ENCODE measurements around the gene CTTNBP2.
"Not testable (repeated sequence)": the region's sequence is repeated elsewhere in the genome, so short reads cannot be mapped to it uniquely, and the experiment has no call there.

Gene CTTNBP2

DNA sequence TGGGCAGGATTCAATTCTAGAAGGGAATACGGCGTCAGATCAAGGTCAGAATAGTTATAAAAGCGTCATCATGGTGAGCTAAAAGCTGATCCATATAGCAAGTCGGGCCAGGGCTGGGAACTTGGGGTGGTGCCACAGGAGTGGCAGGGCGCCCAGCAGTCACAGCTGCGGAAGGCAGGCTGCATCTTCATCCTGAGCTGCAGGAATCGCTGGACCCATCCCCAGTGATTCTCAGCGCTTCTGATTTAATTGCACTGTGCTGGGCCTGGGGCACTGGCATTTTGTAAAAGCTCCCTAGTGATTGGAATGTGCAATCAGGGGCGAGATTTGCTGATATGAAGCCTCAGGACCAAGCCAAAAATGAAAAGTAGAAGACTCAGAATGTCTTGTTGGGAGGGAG, 135.3 kb downstream of the CTTNBP2 start:
- no peak for DNase-seq

DNA sequence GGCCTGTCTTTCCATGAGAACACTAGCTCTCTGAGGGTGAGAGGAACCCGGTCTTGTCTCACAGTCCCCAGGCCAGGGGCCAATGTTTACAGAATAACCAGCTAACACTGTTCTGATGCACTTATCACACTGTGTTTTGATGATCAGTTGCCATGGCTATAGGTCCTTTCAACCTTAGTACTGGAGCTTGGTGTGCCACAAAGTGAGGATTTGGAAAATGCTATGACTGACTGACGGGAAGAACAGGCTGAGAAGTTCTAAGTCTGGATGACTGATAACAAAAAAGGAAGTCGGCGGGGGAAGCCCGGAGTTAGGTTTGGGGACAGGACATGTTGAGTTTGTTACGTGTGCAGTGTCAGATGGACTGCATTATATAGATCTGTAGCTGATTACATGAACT, 141.8 kb downstream of the CTTNBP2 start:
- no peak for DNase-seq

DNA sequence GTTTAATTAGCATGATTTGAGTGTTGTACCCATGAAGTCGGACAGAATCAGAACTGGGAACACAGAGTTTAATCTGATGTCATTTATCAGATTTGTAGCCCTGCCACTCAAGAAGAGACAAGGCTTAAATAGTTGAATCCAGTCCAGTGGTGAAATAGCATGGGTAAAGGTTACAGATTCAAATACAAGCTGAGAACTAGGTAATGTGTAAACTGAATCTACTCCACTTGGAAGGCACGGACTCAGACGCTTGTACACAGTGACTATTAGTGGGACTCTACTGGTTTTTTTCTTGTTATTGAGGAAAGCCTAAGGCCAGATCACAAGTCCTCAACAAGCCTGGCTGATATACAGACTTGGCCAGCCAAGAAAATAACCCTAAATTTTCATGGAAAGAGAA, 142.9 kb downstream of the CTTNBP2 start:
- no peak for DNase-seq

- DNase-seq = no peak
Observed at GRCh38 chr7:117728890-117729624, 144.2 kb downstream of the CTTNBP2 start.

GRCh38 chr7:117724898-117725297, 148.3 kb downstream of the CTTNBP2 start:
- DNase-seq = no peak

GRCh38 chr7:117719377-117719776, 153.9 kb downstream of the CTTNBP2 start:
- no peak for DNase-seq

- DNase-seq = no peak
Observed at GRCh38 chr7:117718116-117718835, 155.0 kb downstream of the CTTNBP2 start.

DNA sequence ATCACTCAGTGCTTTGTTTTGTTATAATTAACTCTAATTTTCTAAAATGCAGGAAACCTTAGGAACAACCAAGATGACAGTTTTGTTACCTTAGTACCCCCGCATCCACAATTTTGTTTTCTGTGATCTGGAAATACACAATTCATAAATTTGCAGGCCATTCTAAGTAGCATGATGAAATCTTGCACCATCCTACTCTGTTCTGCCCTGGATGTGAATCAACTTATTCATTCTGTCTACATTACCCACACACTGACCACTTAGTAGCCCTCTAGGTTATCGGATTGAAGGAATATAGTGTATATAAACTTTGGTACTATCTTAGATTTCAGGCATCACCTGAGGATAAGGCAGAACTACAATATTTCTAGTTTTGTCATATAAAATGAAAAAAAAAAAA, 155.9 kb downstream of the CTTNBP2 start:
- no peak for DNase-seq

- no peak for DNase-seq
Observed at GRCh38 chr7:117716707-117717299, 156.4 kb downstream of the CTTNBP2 start.

DNA sequence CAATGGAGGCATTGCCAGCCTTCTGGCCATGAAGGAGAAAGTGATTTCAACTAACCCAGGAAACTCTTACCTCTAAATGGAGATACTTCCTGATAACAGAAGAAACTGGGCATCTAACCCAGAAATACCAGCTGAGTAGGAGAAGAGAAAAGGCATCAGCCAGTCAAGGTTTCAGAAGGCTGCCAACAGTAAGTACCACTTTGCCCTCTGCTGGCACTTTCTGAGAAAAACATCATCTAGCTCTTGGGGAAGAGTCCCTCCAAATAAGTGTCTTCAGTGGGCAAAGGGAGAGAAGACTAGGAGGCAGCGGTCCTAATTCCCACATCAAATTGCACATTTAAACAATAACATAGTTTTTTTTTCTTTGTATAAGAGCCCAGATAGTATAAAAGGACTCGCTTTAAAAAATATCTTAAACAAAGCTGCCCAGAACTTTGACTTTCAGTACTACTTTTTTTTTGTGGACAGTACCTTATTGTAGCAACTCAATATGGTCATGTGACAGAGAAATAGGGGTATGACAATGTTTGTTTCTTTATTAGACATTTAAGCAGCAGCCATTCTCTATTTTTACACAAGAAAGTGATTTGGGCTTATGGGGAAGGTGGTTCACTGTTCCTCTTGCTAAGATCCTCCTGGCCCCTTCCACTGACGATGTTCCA, 157.3 kb downstream of the CTTNBP2 start:
- peak; percentile 67 for DNase-seq

DNA sequence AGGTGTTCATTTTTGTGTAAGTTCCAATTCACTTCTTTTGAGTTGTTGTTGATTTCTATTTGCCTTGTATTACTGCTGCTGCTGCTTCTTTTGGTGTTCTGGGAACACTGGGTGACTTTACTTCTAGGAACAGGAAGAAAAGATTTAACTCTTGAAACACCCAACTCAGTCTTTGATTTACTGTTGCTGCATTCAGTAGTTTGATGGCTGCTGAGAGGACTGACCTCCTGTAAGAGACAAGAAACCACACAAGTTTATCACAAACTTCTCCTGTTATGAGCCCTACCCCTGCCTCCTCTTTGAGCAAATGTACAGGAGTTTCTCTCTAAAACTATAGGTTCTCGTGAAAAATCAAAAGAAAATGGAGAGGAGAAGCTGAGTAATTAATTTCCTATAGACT, 161.7 kb downstream of the CTTNBP2 start:
- DNase-seq = no peak

DNA sequence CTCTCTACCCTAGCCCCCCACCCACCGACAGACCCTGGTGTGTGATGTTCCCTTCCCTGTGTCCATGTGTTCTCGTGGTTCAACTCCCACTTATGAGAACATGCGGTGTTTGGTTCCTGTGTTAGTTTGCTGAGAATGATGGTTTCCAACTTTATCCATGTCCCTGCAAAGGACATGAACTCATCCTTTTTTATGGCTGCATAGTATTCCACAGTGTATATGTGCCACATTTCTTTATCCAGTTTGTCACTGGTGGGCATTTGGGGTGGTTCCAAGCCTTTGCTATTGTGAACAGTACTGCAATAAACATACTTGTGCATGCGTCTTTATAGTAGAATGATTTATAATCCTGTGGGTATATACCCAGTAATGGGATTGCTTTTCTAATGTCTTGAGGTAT, 165.1 kb downstream of the CTTNBP2 start:
- not testable (repeated sequence) for DNase-seq

DNA sequence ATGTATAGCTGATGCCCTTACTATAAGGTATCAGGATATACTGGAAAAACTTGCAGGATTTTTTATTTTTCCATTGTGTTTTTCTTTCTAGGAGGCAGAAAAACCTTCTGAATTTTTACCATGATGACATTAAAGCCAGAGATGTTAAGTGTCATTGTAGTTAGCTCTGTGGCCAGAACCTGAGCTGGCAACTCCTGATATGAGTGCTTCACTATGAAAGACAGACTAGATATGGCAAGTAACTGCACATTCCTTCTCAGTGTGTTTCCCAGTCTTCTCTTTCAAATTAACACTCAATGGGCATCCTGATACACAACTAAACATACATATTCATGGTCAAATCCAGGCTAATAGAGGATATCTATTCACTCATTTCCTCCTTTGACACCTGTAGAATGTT, 166.2 kb downstream of the CTTNBP2 start:
- no peak for DNase-seq

- no peak for DNase-seq
Observed at GRCh38 chr7:117706210-117706609, 167.0 kb downstream of the CTTNBP2 start.

- DNase-seq = no peak
Observed at GRCh38 chr7:117705630-117706029, 167.6 kb downstream of the CTTNBP2 start.

GRCh38 chr7:117704063-117704462, 169.2 kb downstream of the CTTNBP2 start:
- DNase-seq = no peak

GRCh38 chr7:117698018-117698417, 175.2 kb downstream of the CTTNBP2 start:
- DNase-seq = no peak

GRCh38 chr7:117692338-117692737, 180.9 kb downstream of the CTTNBP2 start:
- DNase-seq = no peak

GRCh38 chr7:117690147-117690546, 183.1 kb downstream of the CTTNBP2 start:
- no peak for DNase-seq

GRCh38 chr7:117689406-117689805, 183.8 kb downstream of the CTTNBP2 start:
- no peak for DNase-seq

GRCh38 chr7:117688126-117688525, 185.1 kb downstream of the CTTNBP2 start:
- no peak for DNase-seq

DNA sequence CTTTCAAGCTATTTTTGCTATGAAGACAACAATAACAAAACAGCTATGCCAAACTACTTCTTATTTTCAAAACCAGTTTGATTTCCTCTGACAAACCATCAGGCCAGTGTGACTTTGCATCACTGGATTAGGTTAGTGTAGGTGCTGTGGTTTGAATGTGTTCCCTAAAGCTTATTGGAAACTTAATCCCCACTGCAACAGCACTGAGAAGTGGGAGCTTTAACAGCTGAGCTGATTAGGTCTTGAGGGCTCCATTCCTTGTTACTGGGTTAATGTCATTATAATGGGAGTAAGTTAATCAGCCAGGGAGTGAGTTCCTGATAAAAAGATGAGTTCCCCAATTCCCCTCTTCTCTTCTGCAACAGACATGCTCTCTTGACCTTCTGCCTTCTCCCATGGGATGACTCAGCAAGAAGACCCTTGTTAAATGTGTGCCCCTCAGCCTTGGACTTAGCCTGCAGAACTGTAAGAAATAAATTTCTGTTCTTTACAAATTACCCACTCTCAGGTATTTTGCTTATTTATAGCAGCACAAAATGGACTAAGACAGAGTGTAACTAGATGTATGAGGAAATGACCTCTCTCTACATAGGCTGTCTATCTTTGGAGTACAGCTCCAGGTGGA, 186.8 kb downstream of the CTTNBP2 start:
- no peak for DNase-seq

DNA sequence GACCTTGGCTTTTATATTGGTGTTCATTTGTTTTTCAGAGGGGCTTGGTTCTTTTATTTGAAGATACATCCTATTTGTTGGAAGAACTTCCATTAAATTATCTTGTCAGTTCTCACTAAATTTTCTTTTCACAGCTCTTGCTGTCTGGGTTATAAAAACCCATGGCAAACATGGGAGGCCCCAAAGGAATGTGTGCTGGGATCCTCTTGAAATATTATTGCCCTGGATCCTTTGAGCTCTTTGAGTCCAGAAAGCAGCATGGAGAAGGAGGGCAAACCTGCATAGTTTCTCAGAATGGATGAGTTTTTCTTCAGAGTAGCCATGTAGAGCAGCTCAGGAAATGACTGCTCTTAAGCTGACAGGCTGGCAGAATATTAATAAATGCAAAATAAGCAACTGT, 187.4 kb downstream of the CTTNBP2 start:
- DNase-seq = no peak
